Esophagus squamous epithelium (tissue), 5 donors: ENCODE measurements around the gene ADAP1. TPM values are rescaled to one million over a fixed set of nuclear protein-coding genes. Genes with fewer than 3 reads are reported as not detected.

ENCODE experiments used
- DNase-seq: peaks from one replicate; lab custom pipeline; 2025; lab: John Stamatoyannopoulos, UW
- H3K27ac ChIP-seq, 4 donors: fragments of 200-600 bp; sonication (generic); one replicate each; pipeline ENCODE4 v1.5.1; 2016 to 2019; ENCODE audit warnings: mild to moderate bottlenecking in 1 of 4
- H3K27me3 ChIP-seq, 4 donors: fragments of 200-600 bp; sonication (generic); 1 replicate in 3 of 4; 2 replicates in 1 of 4; pipeline versions ENCODE4 v1.5.1 to v1.6.0; 2017 to 2021; ENCODE audit warnings: antibody characterized with exemption in 1 of 4
- H3K36me3 ChIP-seq, 3 donors: fragments of 200-600 bp; sonication (generic); one replicate each; pipeline ENCODE4 v1.5.1; 2016 to 2019
- H3K4me1 ChIP-seq, 3 donors: fragments of 200-600 bp; sonication (generic); one replicate each; pipeline ENCODE4 v1.5.1; 2017 to 2019
- H3K4me3 ChIP-seq, 4 donors: fragments of 200-600 bp; sonication (generic); 1 replicate in 3 of 4; 2 replicates in 1 of 4; pipeline ENCODE4 v1.5.1; 2016 to 2019; ENCODE audit warnings: mild to moderate bottlenecking in 2 of 4, moderate library complexity in 1 of 4
- H3K9me3 ChIP-seq, 3 donors: fragments of 200-600 bp; sonication (generic); one replicate each; pipeline ENCODE4 v1.5.1; 2016 to 2019
- CTCF ChIP-seq, 6 experiments: fragments of 450-650 bp in 4 of 6; fragments of 200-600 bp in 2 of 6; sonication (generic) in 2 of 6; IDR thresholded peaks; one replicate each; pipeline ENCODE4 v1.5.1; 2016 to 2019; ENCODE audit warnings: antibody characterized with exemption in 6 of 6, mild to moderate bottlenecking in 4 of 6, moderate library complexity in 4 of 6
- POLR2A ChIP-seq, 4 donors: fragments of 450-650 bp; IDR thresholded peaks; one replicate each; pipeline ENCODE4 v1.6.1; 2017; ENCODE audit warnings: antibody characterized with exemption in 4 of 4, mild to moderate bottlenecking in 4 of 4, moderate library complexity in 3 of 4
- WGBS, 2 donors: methylation state at CpG; one replicate each; pipeline ENCODE4 v1.1.5; 2018; 5-methylcytosine and 5-hydroxymethylcytosine counted together
- intact Hi-C: fragments of 100-400 bp; cut with DNase I; formaldehyde crosslinking; loops from one replicate; pipeline ENCODE4 v1.15.0; 2022
- total RNA-seq, 4 donors: library from RNA; depleted of rRNA; stranded (reverse); fragments of >200 nt; gene quantifications; one replicate each; pipeline ENCODE4 v1.1.0, GENCODE V29; 2016
- donor health status: DM: yes; HTN: yes; CAD: no.

The ADAP1 gene
- total RNA-seq, 4 donors from 2014 or later = 6.0 to 13.7 (median 9.9) TPM

- no peak for TF ChIP-seq CTCF (IDR thresholded peaks at IDR 0.05)
- no peak for TF ChIP-seq POLR2A (IDR thresholded peaks at IDR 0.05)
- WGBS, 2 donors = 74% methylated on average over 10 of the region's 10 CpGs
- Histone ChIP-seq H3K27ac (no peak overlapping the region), H3K36me3 (peaks cover 21 to 60% (median 26%) of the 10 kb centered on the region in 3 donors), H3K4me1 (peaks cover 18 to 41% (median 21%) of the 10 kb centered on the region in 3 donors), H3K9me3 (no peaks in the 10 kb centered on the region), H3K4me3 (no peak overlapping the region), H3K27me3 (no peaks in the 10 kb centered on the region)
- intact Hi-C loops = no loop called here
- DNase-seq = no peak
Observed at GRCh38 chr7:972676-973309, 18.3 kb upstream of the ADAP1 start.

- intact Hi-C loops = no loop called here
- no peak for DNase-seq
- H3K27me3 ChIP-seq = no peaks in the 10 kb centered on the region
- H3K36me3 ChIP-seq = peaks cover 27 to 67% (median 32%) of the 10 kb centered on the region in 3 donors
- peaks cover 18 to 41% (median 21%) of the 10 kb centered on the region in 3 donors for H3K4me1 ChIP-seq
- 89 to 91% methylated on average over 12 of the region's 12 CpGs for WGBS, 2 donors
- H3K4me3 ChIP-seq = no peak overlapping the region
- no peak overlapping the region for H3K27ac ChIP-seq
- no peak for TF ChIP-seq CTCF (IDR thresholded peaks at IDR 0.05)
- TF ChIP-seq POLR2A (IDR thresholded peaks at IDR 0.05) = no peak
- H3K9me3 ChIP-seq = no peaks in the 10 kb centered on the region
Observed at GRCh38 chr7:972110-972509, 17.6 kb upstream of the ADAP1 start.

- no peak for DNase-seq
- WGBS, 2 donors = 94% methylated on average over 5 to 6 of the region's 6 CpGs
- intact Hi-C loops = no loop called here
- H3K27me3 ChIP-seq = no peaks in the 10 kb centered on the region
- H3K4me1 ChIP-seq = peaks cover 19 to 46% (median 19%) of the 10 kb centered on the region in 3 donors
- TF ChIP-seq POLR2A (IDR thresholded peaks at IDR 0.05) (no peak), CTCF (IDR thresholded peaks at IDR 0.05) (no peak)
- no peaks in the 10 kb centered on the region for H3K9me3 ChIP-seq
- no peak overlapping the region for H3K4me3 ChIP-seq
- H3K36me3 ChIP-seq = peaks cover 27 to 73% (median 36%) of the 10 kb centered on the region in 3 donors
- no peak overlapping the region for H3K27ac ChIP-seq
Observed at GRCh38 chr7:970744-971143, 16.3 kb upstream of the ADAP1 start.

GRCh38 chr7:969403-969802 lies 14.9 kb upstream of the ADAP1 start:
- Histone ChIP-seq H3K4me3 (no peak overlapping the region), H3K27ac (no peak overlapping the region), H3K4me1 (peaks cover 14 to 51% (median 29%) of the 10 kb centered on the region in 3 donors), H3K9me3 (no peaks in the 10 kb centered on the region), H3K27me3 (no peaks in the 10 kb centered on the region), H3K36me3 (peaks cover 27 to 73% (median 36%) of the 10 kb centered on the region in 3 donors)
- intact Hi-C loops = no loop called here
- no peak for DNase-seq
- TF ChIP-seq CTCF (IDR thresholded peaks at IDR 0.05) (no peak), POLR2A (IDR thresholded peaks at IDR 0.05) (no peak)
- WGBS, 2 donors = 85 to 92% methylated on average over 2 to 5 of the region's 11 CpGs

GRCh38 chr7:968205-969105 lies 14.0 kb upstream of the ADAP1 start:
- no peaks in the 10 kb centered on the region for H3K27me3 ChIP-seq
- intact Hi-C loops = no loop called here
- H3K36me3 ChIP-seq = peaks cover 27 to 70% (median 36%) of the 10 kb centered on the region in 3 donors
- no peak overlapping the region for H3K27ac ChIP-seq
- H3K4me1 ChIP-seq = peaks cover 7 to 51% (median 29%) of the 10 kb centered on the region in 3 donors
- H3K9me3 ChIP-seq = no peaks in the 10 kb centered on the region
- TF ChIP-seq CTCF (IDR thresholded peaks at IDR 0.05) (no peak), POLR2A (IDR thresholded peaks at IDR 0.05) (no peak)
- DNase-seq = no peak
- WGBS, 2 donors = 81 to 91% methylated on average over 8 to 15 of the region's 24 CpGs
- H3K4me3 ChIP-seq = no peak overlapping the region
